Stimulated activated naive CD8-positive, alpha-beta T cell treated with anti-CD3 and anti-CD28 coated beads, Interleukin-15, Interleukin-2, amounts not matched to agents 100 ng/mL and 50 ng/mL, for 24 hours (primary cell): ENCODE measurements around the gene ANKRD65.
"Not testable (repeated sequence)": the region's sequence is repeated elsewhere in the genome, so short reads cannot be mapped to it uniquely, and the experiment has no call there.

Experiments
- H3K27ac Mint-ChIP-seq: one replicate; pipeline ENCODE4 v1.8.0; 2021; ENCODE audit warnings: mild to moderate bottlenecking, mixed read lengths
- H3K27me3 Mint-ChIP-seq: one replicate; pipeline ENCODE4 v1.8.0; 2021; ENCODE audit warnings: mixed read lengths
- H3K36me3 Mint-ChIP-seq: one replicate; pipeline ENCODE4 v1.8.0; 2021; ENCODE audit warnings: low read depth, mixed read lengths
- H3K4me1 Mint-ChIP-seq: one replicate; pipeline ENCODE4 v1.8.0; 2021; ENCODE audit warnings: low read depth, mixed read lengths
- H3K4me3 Mint-ChIP-seq: one replicate; pipeline ENCODE4 v1.8.0; 2021; ENCODE audit warnings: mild to moderate bottlenecking, mixed read lengths
- H3K9me3 Mint-ChIP-seq: one replicate; pipeline ENCODE4 v1.8.0; 2021; ENCODE audit warnings: mixed read lengths

The ANKRD65 gene

DNA sequence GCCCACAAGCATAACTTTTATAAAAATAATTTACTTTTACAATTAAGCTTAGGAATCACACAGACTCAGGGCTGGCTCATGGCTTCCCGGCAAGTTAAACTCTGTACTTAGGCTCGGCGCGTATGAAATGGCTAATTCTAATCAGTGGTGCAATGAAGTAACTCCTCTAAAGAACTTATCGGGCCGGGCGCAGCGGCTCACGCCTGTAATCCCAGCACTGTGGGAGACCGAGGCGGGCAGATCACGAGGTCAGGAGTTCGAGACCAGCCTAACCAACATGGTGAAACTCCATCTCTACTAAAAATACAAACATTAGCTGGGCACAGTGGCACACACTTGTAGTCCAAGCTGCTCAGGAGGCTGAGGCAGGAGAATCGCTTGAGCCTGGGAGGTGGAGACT, 51.0 kb downstream of the ANKRD65 start:
- not testable (repeated sequence) for H3K9me3 Mint-ChIP-seq, H3K4me3 Mint-ChIP-seq, H3K27ac Mint-ChIP-seq

More for the DNA sequence above, 51.0 kb downstream of the ANKRD65 start:
- H3K27me3 Mint-ChIP-seq, H3K36me3 Mint-ChIP-seq: not testable (repeated sequence)
- H3K4me1 Mint-ChIP-seq: peaks cover 36% of the 10 kb centered on the region
